HS-27A (cell line): ENCODE measurements around the gene C4A.

Experiments
- DNase-seq: peaks from one replicate; pipeline ENCODE4 v3.0.0-alpha.2; 2012; ENCODE audit warnings: low read depth, missing footprints

Gene C4A

GRCh38 chr6:32050562-32050961, 68.7 kb downstream of the C4A start:
- DNase-seq = no peak
